B cell (primary cell): Measurements from ENCODE around the gene BAZ2B.

Experiments used
- EZH2 ChIP-seq: IDR thresholded peaks from 2 replicates; pipeline ENCODE4 v1.6.1; 2012; ENCODE audit warnings: borderline replicate concordance, low read depth, mild to moderate bottlenecking, moderate library complexity, low read length; ENCODE audit not compliant: insufficient read depth, poor library complexity, severe bottlenecking
- TF ChIP-seq, protein P1 (sequence below): fragments of 200-600 bp; IDR thresholded peaks from one replicate; pipeline ENCODE4 v1.8.0; 2022; ENCODE audit warnings: antibody characterized with exemption, mild to moderate bottlenecking

DNA sequence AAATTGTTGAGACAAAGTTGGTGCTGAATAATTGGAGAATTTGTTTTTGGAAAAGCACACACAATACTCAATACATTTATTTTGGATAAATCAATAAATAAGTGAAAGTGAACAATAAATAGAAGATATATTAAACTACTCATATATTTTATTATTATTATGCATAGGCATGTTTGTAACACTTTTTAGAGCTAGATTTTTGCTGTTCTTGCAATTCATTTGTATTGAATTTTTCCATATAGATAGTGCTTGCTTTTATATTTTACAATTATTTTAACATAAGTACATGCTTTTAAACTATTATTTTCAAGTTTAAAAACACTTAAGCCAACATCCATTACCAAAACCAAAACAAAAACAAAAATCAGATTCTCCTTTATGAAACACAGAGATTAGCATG, 43.9 kb downstream of the BAZ2B start:
- TF ChIP-seq, protein P1, sequence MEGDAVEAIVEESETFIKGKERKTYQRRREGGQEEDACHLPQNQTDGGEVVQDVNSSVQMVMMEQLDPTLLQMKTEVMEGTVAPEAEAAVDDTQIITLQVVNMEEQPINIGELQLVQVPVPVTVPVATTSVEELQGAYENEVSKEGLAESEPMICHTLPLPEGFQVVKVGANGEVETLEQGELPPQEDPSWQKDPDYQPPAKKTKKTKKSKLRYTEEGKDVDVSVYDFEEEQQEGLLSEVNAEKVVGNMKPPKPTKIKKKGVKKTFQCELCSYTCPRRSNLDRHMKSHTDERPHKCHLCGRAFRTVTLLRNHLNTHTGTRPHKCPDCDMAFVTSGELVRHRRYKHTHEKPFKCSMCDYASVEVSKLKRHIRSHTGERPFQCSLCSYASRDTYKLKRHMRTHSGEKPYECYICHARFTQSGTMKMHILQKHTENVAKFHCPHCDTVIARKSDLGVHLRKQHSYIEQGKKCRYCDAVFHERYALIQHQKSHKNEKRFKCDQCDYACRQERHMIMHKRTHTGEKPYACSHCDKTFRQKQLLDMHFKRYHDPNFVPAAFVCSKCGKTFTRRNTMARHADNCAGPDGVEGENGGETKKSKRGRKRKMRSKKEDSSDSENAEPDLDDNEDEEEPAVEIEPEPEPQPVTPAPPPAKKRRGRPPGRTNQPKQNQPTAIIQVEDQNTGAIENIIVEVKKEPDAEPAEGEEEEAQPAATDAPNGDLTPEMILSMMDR, result no peak
- no peak for TF ChIP-seq EZH2
